Calu3 (cell line): ENCODE data around the gene ZDHHC18. TPM values are rescaled to one million over a fixed set of nuclear protein-coding genes. Genes with fewer than 3 reads are reported as not detected.

Source experiments
- BruUV-seq: library from RNA; stranded (reverse); fragments of 400-500 nt; replicated peaks from 2 replicates; lab custom pipeline; 2021; lab: Mats Ljungman, UMichigan
- CTCF ChIA-PET: fragments of 300-600 bp; sonication (Branson Sonifier 250); formaldehyde crosslinking; loops from one replicate; lab custom pipeline; 2022; ENCODE audit warnings: antibody characterized with exemption; lab: Charles Lee
- DNase-seq: peaks from one replicate; pipeline ENCODE4 v3.0.0; 2022
- H3K27ac Mint-ChIP-seq: one replicate; pipeline ENCODE4 v1.8.0; 2022; ENCODE audit warnings: mixed read lengths; ENCODE audit not compliant: unreplicated experiment
- H3K27me3 Mint-ChIP-seq: one replicate; pipeline ENCODE4 v1.8.0; 2022; ENCODE audit warnings: mixed read lengths; ENCODE audit not compliant: unreplicated experiment
- H3K36me3 Mint-ChIP-seq: one replicate; pipeline ENCODE4 v1.8.0; 2022; ENCODE audit warnings: mild to moderate bottlenecking, moderate library complexity, mixed read lengths; ENCODE audit not compliant: insufficient read depth, unreplicated experiment
- H3K4me1 Mint-ChIP-seq: one replicate; pipeline ENCODE4 v1.8.0; 2022; ENCODE audit warnings: mild to moderate bottlenecking, low read depth, mixed read lengths; ENCODE audit not compliant: unreplicated experiment
- H3K4me3 Mint-ChIP-seq: one replicate; pipeline ENCODE4 v1.8.0; 2022; ENCODE audit warnings: mild to moderate bottlenecking, low read depth, moderate library complexity, mixed read lengths; ENCODE audit not compliant: unreplicated experiment
- H3K9me3 Mint-ChIP-seq: one replicate; pipeline ENCODE4 v1.8.0; 2022; ENCODE audit warnings: low read depth, mixed read lengths; ENCODE audit not compliant: unreplicated experiment
- intact Hi-C: fragments of 100-400 bp; cut with micrococcal nuclease; formaldehyde crosslinking; loops from one replicate; pipeline ENCODE4 v1.10.0; 2022; ENCODE audit not compliant: unreplicated experiment
- total RNA-seq: library from RNA; stranded (reverse); gene quantifications from 2 replicates; pipeline ENCODE4 v1.2.3, GENCODE V29; 2022
- TF ChIP-seq, protein P1 (sequence below): fragments of 200-600 bp; IDR thresholded peaks from one replicate; pipeline ENCODE4 v1.8.0; 2022; ENCODE audit warnings: antibody characterized with exemption; ENCODE audit not compliant: unreplicated experiment

Gene ZDHHC18
- total RNA-seq, 1 experiment from 2014 or later, result 21.8 TPM

DNA sequence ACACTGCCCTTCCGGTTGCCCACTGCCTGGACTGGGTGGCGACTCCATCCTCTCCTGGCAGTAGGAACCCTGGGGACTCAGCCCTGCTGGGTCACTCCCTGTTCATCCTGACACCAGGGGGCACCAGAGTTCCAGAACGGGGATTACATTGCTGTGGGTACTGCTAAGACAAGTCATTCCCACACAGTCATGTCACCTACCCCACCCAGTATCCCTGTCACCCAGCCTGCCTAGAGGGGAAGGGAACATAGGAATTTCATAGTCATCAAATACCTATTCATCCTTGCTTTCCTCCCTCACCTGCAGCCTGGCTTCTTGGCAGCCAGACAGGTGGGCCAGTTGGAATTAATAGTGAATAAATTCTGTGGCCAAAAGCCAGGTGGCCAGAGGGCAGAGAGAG lies 26.7 kb downstream of the ZDHHC18 start:
- Mint-ChIP-seq H3K4me1 (peaks cover 17% of the 10 kb centered on the region), H3K27me3 (no peaks in the 10 kb centered on the region), H3K36me3 (no peaks in the 10 kb centered on the region), H3K9me3 (no peaks in the 10 kb centered on the region), H3K27ac (no peak overlapping the region), H3K4me3 (no peak overlapping the region)
- intact Hi-C loops, result loop anchor here (1.0 kb wide), 1 partner anchor 25 kb away; no protein-coding TSS in a partner anchor
- CTCF ChIA-PET, result no interaction called here
- no TSS peak for BruUV-seq
- peak; percentile 93 for DNase-seq
- TF ChIP-seq, protein P1, sequence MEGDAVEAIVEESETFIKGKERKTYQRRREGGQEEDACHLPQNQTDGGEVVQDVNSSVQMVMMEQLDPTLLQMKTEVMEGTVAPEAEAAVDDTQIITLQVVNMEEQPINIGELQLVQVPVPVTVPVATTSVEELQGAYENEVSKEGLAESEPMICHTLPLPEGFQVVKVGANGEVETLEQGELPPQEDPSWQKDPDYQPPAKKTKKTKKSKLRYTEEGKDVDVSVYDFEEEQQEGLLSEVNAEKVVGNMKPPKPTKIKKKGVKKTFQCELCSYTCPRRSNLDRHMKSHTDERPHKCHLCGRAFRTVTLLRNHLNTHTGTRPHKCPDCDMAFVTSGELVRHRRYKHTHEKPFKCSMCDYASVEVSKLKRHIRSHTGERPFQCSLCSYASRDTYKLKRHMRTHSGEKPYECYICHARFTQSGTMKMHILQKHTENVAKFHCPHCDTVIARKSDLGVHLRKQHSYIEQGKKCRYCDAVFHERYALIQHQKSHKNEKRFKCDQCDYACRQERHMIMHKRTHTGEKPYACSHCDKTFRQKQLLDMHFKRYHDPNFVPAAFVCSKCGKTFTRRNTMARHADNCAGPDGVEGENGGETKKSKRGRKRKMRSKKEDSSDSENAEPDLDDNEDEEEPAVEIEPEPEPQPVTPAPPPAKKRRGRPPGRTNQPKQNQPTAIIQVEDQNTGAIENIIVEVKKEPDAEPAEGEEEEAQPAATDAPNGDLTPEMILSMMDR, result peak; percentile 70

DNA sequence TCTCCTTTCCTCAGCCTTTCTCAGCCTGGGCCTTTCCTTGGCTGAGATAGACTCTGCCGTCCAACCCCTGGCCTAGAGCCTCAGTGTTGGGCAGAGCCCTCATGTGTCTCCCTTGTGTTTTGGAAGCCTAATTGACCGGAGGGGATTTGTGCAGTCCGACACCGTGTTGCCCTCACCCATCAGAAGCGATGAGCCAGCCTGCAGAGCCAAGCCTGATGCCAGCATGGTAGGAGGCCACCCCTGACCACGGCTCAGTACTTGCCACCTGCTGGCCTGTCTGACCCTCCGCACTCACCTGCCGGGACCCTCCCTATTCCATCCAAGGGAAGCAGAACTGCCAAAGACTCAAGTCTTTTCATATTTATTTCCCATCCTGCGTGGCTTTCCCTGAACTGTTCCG lies 27.1 kb downstream of the ZDHHC18 start:
- H3K4me1 Mint-ChIP-seq, result peaks cover 12% of the 10 kb centered on the region
- H3K4me3 Mint-ChIP-seq, result no peak overlapping the region
- CTCF ChIA-PET, result no interaction called here
- no peak for DNase-seq
- H3K27me3 Mint-ChIP-seq, result no peaks in the 10 kb centered on the region
- H3K9me3 Mint-ChIP-seq, result no peaks in the 10 kb centered on the region
- TF ChIP-seq, protein P1, result peak; percentile 14
- intact Hi-C loops, result loop anchor here (1.0 kb wide), 1 partner anchor 25 kb away; no protein-coding TSS in a partner anchor
- no TSS peak for BruUV-seq
- no peak overlapping the region for H3K27ac Mint-ChIP-seq
- no peaks in the 10 kb centered on the region for H3K36me3 Mint-ChIP-seq

DNA sequence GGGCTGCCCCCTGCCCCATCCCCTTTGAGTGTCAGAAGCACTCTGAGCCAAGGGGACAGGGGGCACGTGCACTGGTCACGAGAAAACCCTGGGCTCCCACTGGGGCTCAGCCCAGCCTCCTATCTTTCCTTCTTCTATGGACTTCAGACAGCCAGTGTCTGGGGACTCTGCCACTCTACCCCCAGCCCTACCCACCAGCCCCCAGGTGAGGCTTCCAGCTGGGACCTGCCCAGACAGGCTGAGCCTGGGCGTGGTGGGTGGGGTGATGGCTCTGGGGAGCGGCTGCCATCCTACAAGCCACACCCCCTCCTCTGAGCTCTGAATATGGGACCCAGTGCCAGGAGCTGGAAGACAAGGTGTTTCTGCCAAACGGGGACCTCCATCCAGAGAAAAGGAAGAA lies 28.4 kb downstream of the ZDHHC18 start:
- CTCF ChIA-PET, result no interaction called here
- Mint-ChIP-seq H3K36me3 (no peaks in the 10 kb centered on the region), H3K4me3 (no peak overlapping the region), H3K9me3 (no peaks in the 10 kb centered on the region), H3K27me3 (no peaks in the 10 kb centered on the region), H3K27ac (no peak overlapping the region), H3K4me1 (peaks cover 3% of the 10 kb centered on the region)
- BruUV-seq, result TSS peak; percentile 13
- TF ChIP-seq, protein P1, result no peak
- intact Hi-C loops, result no loop called here
- DNase-seq, result no peak

DNA sequence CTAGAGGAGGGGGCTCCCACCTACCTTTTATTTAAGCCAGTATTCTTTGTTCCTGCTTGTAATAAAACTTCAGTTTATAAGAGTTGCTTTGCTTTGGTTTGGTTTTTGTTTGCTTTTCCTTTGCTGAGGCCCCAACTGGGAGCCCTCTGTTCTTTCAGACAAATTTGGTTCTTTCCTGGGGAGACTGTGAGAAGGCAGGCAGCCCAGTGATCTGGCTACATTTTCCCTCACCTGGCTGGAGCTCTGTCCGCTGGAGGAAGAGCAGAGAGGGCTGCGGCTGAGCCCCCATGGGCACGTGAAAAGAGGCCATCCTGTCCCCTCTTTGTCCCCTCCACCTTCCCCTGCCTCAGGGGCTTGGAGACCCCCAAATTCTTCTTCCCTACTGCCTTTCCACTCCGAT lies 29.1 kb downstream of the ZDHHC18 start:
- Mint-ChIP-seq H3K4me3 (no peak overlapping the region), H3K36me3 (no peaks in the 10 kb centered on the region), H3K9me3 (no peaks in the 10 kb centered on the region), H3K27me3 (no peaks in the 10 kb centered on the region), H3K4me1 (no peaks in the 10 kb centered on the region), H3K27ac (no peak overlapping the region)
- CTCF ChIA-PET, result no interaction called here
- DNase-seq, result no peak
- TF ChIP-seq, protein P1, result no peak
- intact Hi-C loops, result no loop called here
- BruUV-seq, result no TSS peak
